DOHH2 (cell line): ENCODE measurements around the gene F13A1.

Experiments
- CTCF ChIP-seq: fragments of 200-600 bp; sonication (generic); IDR thresholded peaks from one replicate; pipeline ENCODE4 v1.5.1; 2014; ENCODE audit warnings: antibody characterized with exemption, mild to moderate bottlenecking, low read depth, low read length; ENCODE audit not compliant: poor library complexity, severe bottlenecking
- EZH2phosphoT487 ChIP-seq: fragments of 200-600 bp; sonication (generic); IDR thresholded peaks from 2 replicates; pipeline ENCODE4 v1.6.1; 2017; ENCODE audit warnings: borderline replicate concordance, mild to moderate bottlenecking, antibody characterized with exemption, low read length, moderate library complexity, mixed read lengths

GRCh38 chr6:6319952-6320811 lies at the start of gene F13A1:
- TF ChIP-seq CTCF (no peak), EZH2phosphoT487 (no peak)
